ENCODE data around the gene UQCC3. TPM values are rescaled to one million over a fixed set of nuclear protein-coding genes. Genes with fewer than 3 reads are reported as not detected.

The UQCC3 gene
- total and polyA plus RNA-seq, 9 of the 15 experiments (the other 6 are each of a cell fraction or from before 2014, with no cell fraction given): 3.3 to 44.3 (median 8.0) TPM

DNA sequence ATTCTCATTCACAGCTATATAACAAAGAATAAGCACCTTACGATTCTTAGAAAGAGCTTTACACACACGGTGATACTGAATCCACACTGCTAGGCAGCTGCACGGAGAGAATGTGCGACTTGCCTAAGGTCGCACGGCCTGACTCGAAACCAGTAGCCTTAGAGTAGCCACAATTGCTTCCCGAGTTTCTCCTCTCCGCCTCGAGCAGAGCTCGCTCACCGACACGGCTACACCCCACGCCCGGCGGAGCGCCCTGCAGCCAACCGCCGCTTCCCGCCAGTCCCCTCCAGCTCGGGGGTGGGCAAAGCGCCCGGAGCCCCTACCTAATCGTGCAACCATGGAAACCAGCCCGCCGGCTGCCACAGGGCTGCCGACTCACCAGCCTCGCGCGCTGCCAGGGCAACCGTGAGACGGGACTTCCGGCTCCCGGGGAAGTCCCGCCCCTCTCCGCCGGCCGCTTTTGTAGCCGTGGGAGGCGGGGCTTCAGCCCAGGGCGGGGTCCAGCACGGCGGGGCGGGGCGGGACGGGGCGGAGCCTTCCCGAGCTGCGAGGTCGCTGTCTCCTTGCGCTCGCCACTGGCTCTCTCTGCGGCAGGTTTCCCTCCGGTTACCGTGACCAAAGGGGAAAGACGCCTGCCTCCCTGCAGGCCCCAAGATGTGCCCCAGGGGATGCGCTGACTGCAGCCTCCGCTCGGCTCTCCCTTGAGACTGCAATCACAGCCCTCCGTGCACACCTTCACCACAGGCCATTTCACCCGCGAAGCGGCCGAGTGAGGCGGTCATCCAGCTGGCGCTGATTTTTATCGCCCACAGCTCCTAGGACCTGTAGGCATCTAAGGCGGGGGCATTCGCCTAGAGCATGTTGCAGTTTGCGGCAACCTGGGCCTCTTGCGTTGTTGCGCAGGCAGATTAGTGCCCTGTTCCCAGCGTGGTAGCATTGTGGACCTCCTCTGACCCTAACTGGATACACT is 34.7 kb downstream of the UQCC3 start (continued):
- TF ChIP-seq, protein P1, sequence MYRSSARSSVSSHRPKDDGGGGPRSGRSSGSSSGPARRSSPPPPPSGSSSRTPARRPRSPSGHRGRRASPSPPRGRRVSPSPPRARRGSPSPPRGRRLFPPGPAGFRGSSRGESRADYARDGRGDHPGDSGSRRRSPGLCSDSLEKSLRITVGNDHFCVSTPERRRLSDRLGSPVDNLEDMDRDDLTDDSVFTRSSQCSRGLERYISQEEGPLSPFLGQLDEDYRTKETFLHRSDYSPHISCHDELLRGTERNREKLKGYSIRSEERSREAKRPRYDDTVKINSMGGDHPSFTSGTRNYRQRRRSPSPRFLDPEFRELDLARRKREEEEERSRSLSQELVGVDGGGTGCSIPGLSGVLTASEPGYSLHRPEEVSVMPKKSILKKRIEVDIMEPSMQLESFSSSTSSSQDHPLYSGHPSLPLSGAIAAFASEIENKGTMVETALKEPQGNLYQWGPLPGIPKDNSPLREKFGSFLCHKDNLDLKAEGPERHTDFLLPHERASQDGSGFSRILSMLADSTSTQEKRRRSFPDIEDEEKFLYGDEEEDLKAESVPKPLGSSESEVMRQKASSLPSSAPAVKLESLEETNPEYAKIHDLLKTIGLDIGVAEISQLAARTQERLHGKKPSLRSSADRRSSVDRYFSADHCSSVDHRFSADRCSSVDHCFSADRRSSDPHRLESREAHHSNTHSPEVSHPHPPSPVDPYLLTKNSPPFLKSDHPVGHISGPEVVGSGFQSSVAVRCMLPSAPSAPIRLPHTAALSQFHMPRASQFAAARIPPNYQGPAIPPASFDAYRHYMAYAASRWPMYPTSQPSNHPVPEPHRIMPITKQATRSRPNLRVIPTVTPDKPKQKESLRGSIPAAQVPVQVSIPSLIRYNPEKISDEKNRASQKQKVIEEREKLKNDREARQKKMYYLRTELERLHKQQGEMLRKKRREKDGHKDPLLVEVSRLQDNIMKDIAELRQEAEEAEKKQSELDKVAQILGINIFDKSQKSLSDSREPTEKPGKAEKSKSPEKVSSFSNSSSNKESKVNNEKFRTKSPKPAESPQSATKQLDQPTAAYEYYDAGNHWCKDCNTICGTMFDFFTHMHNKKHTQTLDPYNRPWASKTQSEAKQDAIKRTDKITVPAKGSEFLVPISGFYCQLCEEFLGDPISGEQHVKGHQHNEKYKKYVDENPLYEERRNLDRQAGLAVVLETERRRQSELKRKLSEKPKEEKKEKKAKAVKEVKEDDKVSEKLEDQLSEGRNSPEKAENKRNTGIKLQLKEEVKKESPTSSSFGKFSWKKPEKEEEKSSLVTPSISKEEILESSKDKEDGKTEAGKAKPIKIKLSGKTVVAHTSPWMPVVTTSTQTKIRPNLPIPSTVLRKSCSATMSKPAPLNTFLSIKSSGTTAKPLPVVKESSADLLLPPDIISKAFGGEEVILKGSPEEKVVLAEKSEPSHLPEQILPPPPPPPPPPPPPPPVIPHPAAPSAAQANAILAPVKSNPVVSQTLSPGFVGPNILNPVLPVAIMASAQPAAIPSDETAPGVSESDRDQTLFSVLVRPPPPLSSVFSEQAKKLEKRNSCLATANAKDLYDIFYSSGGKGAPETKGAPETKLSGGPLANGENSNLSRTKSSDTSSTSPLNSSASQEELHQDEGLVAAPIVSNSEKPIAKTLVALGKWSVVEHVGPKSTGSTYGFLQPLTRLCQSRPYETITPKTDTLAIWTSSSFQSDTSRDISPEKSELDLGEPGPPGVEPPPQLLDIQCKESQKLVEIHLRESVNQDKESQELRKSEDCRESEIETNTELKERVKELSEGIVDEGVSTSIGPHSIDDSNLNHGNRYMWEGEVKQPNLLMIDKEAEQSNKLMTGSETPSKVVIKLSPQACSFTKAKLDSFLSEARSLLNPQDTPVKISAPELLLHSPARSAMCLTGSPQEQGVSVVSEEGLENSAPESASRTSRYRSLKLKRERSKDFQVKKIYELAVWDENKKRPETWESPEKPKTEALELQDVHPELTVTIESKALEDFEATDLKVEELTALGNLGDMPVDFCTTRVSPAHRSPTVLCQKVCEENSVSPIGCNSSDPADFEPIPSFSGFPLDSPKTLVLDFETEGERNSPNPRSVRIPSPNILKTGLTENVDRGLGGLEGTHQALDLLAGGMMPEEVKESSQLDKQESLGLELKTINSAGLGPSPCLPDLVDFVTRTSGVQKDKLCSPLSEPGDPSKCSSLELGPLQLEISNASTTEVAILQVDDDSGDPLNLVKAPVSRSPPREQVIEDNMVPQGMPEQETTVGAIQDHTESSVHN (IDR thresholded peaks at IDR 0.05; ENCODE audit: borderline replicate concordance in 1 of 2, low read depth in 1 of 2): no peak
- TF ChIP-seq C11orf30 (IDR thresholded peaks at IDR 0.05; ENCODE audit: low read depth) (0 out of 2 replicates have a peak, but pooled peaks have one; percentile 13), KLF10 (CRISPR knock-in tag; IDR thresholded peaks at IDR 0.05) (peak; percentile 84), XRCC3 (IDR thresholded peaks at IDR 0.05) (no peak), ZNF644 (tag; IDR thresholded peaks at IDR 0.05; ENCODE audit: low read depth) (no peak)
- TF ChIP-seq, protein P2, sequence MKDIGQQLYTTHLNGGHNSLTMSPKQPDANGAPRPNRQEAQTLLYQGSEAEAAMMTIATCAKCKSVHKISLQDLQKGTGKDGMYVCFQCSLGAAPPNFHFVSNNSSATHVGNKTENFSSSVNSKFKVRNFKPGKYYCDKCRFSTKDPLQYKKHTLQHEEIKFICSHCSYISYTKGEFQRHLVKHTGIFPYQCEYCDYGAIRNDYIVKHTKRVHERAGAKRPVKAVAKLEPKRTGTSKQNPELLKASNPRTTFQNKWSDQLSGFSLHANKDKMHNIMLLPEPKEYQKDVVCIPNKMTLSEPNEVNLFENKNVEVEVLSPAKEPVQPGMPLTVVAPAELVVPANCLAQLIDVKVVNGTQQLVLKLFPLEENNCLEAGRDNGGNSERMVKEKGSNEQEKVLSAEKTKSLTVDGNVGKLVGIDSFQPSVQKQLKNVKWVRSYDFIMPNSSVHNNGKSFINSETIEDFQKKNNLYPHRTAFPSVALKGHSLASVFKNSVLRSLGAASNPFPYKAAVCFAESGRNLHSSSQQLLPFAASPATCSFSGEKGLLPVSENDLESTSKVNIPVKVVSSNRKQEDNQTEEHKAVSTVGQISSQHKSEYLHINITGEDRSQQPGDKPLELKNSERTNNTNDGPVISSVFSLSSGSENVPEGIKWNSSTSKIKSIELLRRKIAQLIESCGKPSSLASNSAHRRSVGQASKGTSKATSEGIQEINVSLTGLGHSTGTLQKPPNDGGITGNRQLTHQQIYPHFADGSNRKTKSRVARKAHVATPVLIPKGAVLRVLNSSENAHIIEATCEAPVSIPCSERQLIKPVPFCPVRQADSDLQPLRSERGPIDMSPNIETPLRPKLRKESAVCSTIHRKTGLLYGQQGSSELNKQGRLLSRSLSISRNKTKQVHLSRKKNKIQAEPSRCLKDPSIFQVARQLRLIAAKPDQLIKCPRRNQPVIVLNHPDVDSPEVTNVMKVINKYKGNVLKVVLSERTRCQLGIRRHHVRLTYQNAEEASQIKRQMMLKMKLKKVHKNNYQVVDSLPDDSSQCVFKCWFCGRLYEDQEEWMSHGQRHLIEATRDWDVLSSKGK (CRISPR knock-in tag; IDR thresholded peaks at IDR 0.05): no peak
- TF ChIP-seq, protein P3, sequence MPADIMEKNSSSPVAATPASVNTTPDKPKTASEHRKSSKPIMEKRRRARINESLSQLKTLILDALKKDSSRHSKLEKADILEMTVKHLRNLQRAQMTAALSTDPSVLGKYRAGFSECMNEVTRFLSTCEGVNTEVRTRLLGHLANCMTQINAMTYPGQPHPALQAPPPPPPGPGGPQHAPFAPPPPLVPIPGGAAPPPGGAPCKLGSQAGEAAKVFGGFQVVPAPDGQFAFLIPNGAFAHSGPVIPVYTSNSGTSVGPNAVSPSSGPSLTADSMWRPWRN (IDR thresholded peaks at IDR 0.05; ENCODE audit: low read depth): no peak
- TF ChIP-seq, protein P4, sequence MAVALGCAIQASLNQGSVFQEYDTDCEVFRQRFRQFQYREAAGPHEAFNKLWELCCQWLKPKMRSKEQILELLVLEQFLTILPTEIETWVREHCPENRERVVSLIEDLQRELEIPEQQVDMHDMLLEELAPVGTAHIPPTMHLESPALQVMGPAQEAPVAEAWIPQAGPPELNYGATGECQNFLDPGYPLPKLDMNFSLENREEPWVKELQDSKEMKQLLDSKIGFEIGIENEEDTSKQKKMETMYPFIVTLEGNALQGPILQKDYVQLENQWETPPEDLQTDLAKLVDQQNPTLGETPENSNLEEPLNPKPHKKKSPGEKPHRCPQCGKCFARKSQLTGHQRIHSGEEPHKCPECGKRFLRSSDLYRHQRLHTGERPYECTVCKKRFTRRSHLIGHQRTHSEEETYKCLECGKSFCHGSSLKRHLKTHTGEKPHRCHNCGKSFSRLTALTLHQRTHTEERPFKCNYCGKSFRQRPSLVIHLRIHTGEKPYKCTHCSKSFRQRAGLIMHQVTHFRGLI (CRISPR knock-in tag; IDR thresholded peaks at IDR 0.05): no peak
